Common myeloid progenitor, CD34-positive (primary cell): ENCODE measurements around the gene PARP4.

Experiments
- CTCF ChIA-PET: fragments of 350-600 bp; sonication (Branson Sonifier 250); formaldehyde crosslinking; loops from one replicate; lab custom pipeline; 2021; ENCODE audit warnings: antibody characterized with exemption; lab: Charles Lee
- POLR2A ChIA-PET: fragments of 350-600 bp; sonication (Branson Sonifier 250); formaldehyde crosslinking; loops from one replicate; lab custom pipeline; 2021; ENCODE audit warnings: antibody characterized with exemption; lab: Charles Lee
- DNase-seq, 3 donors: peaks; one replicate each; pipeline versions ENCODE4 v3.0.0 to v3.0.0-alpha.2; 2013
- H3K27ac ChIP-seq, 2 experiments: 1 replicate in 1 of 2; 2 replicates in 1 of 2; pipeline ENCODE4 v1.7.0; 2013; ENCODE audit warnings: inconsistent platforms in 2 of 2, low read length in 2 of 2, mild to moderate bottlenecking in 2 of 2, low read depth in 1 of 2, moderate library complexity in 1 of 2; ENCODE audit not compliant: severe bottlenecking in 2 of 2, insufficient read depth in 1 of 2, poor library complexity in 1 of 2
- H3K27me3 ChIP-seq, 5 experiments: replicated peaks in 2 of 5; 1 replicate in 3 of 5; 2 replicates in 2 of 5; pipeline versions ENCODE4 v1.6.1 to v1.7.0; 2013; ENCODE audit warnings: low read length in 4 of 5, mild to moderate bottlenecking in 2 of 5, moderate library complexity in 2 of 5, inconsistent platforms in 1 of 5; ENCODE audit not compliant: insufficient read depth in 5 of 5, control insufficient read depth in 4 of 5
- H3K36me3 ChIP-seq, 4 experiments: 1 replicate in 2 of 4; 2 replicates in 2 of 4; pipeline versions ENCODE4 v1.6.1 to v1.7.0; 2013; ENCODE audit warnings: low read length in 3 of 4, control low read depth in 1 of 4, mild to moderate bottlenecking in 1 of 4; ENCODE audit not compliant: control insufficient read depth in 4 of 4, insufficient read depth in 4 of 4
- H3K4me1 ChIP-seq, 4 experiments: 1 replicate in 3 of 4; 2 replicates in 1 of 4; pipeline versions ENCODE4 v1.6.1 to v1.7.1; 2013; ENCODE audit warnings: low read length in 3 of 4, mild to moderate bottlenecking in 3 of 4, control low read depth in 1 of 4, inconsistent platforms in 1 of 4, moderate library complexity in 1 of 4; ENCODE audit not compliant: control insufficient read depth in 4 of 4, insufficient read depth in 4 of 4; ENCODE audit errors: control extremely low read depth in 1 of 4
- H3K4me3 ChIP-seq, 7 experiments: 1 replicate in 4 of 7; 2 replicates in 3 of 7; pipeline versions ENCODE4 v1.5.1 to v1.7.0; 2013; ENCODE audit warnings: mild to moderate bottlenecking in 7 of 7, low read length in 6 of 7, moderate library complexity in 6 of 7, inconsistent platforms in 2 of 7, low read depth in 2 of 7, control low read depth in 1 of 7; ENCODE audit not compliant: insufficient read depth in 4 of 7, control insufficient read depth in 1 of 7; ENCODE audit errors: extremely low read depth in 1 of 7
- H3K9me3 ChIP-seq, 5 experiments: 1 replicate in 4 of 5; 2 replicates in 1 of 5; pipeline versions ENCODE4 v1.6.1 to v1.7.1; 2013; ENCODE audit warnings: low read length in 4 of 5, mild to moderate bottlenecking in 2 of 5, inconsistent platforms in 1 of 5, low read depth in 1 of 5, moderate library complexity in 1 of 5; ENCODE audit not compliant: control insufficient read depth in 4 of 5, insufficient read depth in 2 of 5; ENCODE audit errors: control extremely low read depth in 1 of 5
- WGBS: methylation state at CpG from one replicate; pipeline ENCODE4 v1.1.5; 2013; ENCODE audit not compliant: insufficient coverage; 5-methylcytosine and 5-hydroxymethylcytosine counted together

PARP4 gene

GRCh38 chr13:24541127-24541475, 28.5 kb upstream of the PARP4 start:
- Histone ChIP-seq H3K27me3 (peaks cover 0 to 29% (median 5%) of the 10 kb centered on the region in 5 experiments), H3K27ac (no peak overlapping the region), H3K9me3 (no peaks in the 10 kb centered on the region), H3K4me1 (peaks cover 0 to 9% (median 6%) of the 10 kb centered on the region in 4 experiments), H3K36me3 (no peaks in the 10 kb centered on the region), H3K4me3 (peak overlapping the region; percentile 40 to 76 (median 62))
- POLR2A ChIA-PET: no interaction called here
- WGBS: 42% methylated on average over 9 of the region's 11 CpGs
- CTCF ChIA-PET: interaction anchor here (1.3 kb wide), 1 partner anchor 19 kb away, joined by 7 read pairs; no protein-coding TSS in a partner anchor
- no peak for DNase-seq

DNA sequence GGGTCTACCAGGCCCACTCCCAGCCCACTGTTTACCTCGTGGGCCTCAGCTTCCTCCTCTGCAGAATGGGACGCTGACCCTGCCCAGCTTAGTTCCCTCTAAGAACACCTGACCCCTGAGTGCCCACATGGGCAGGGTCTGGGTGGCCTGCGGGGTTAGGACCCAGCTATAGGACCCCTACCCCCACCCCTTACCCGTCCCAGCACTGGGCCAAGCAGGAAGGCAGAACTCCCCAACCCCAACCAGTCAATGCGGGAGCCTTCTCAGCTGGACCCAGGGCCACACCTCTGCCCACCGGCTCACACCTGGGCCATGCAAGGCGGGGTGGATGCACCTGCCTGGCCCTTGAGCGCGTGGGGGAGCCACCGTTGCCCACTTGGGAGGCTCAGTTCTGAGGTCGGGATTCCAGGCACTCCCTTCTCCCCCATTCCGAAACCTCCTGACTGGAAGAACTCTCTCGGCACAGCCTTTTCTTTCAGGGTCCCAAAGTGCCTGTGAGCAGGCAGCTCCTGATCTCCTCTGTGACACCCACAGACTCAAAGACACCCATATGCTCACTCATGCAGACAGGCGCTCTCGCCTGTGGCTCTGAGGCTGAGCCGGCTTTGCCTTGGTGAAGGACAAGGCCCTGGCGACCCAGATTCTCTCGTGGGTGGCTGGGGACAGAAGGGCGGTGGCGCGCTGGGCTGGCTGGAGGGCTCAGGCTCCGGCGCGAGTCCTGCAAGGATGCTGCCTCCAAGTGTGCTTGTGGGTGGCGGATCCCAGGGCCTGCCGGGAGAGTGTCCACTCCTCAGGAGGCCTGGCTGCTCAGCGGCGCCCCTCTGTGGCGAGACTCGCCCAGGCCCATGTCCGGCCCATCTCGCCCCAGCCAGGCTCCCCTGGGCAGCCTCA, 27.9 kb upstream of the PARP4 start:
- Histone ChIP-seq H3K4me1 (peaks cover 0 to 9% (median 6%) of the 10 kb centered on the region in 4 experiments), H3K4me3 (no peak overlapping the region), H3K27ac (no peak overlapping the region), H3K27me3 (peaks cover 0 to 29% (median 5%) of the 10 kb centered on the region in 5 experiments), H3K9me3 (no peaks in the 10 kb centered on the region), H3K36me3 (no peaks in the 10 kb centered on the region)
- WGBS: 90% methylated on average over 27 of the region's 32 CpGs
- ChIA-PET CTCF (no interaction called here), POLR2A (no interaction called here)
- peak in 2 of 3 donors; percentile 16 to 26 for DNase-seq

DNA sequence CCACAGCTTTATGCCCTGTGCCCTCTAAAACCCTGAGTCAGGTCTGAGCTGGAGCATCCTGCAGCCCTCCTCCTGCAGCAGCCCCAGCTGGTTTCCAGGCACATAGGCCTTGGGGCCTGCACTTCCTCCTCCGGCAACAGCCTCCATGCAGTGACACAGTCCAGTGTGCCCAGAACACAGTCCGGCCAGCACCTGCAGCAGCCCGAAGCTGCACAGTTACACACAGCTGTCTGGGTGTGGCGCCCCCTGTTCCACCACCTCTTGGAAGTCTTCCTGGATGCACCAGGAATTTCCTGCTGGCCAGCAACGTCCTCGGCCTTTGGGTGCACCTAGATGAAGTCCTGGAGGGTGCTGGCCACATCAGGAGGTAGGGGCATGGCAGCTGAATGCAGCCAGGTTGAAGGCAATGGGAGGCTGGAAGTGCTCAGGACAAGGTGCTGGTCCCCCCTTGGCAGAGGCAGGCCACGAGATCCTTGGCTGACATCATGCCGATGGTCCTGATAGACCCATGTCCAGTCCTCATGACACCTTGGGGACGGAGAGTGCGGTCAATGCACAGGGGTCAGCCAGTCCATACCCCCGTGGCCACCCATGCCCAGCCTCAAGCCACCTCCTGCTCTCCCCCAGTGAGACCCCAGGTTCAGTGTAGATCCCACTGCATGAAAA, 27.1 kb upstream of the PARP4 start:
- no peak for DNase-seq
- H3K27me3 ChIP-seq: peaks cover 0 to 29% (median 5%) of the 10 kb centered on the region in 5 experiments
- ChIA-PET CTCF (no interaction called here), POLR2A (no interaction called here)
- 97% methylated on average over 9 of the region's 11 CpGs for WGBS
- no peaks in the 10 kb centered on the region for H3K36me3 ChIP-seq
- H3K9me3 ChIP-seq: no peaks in the 10 kb centered on the region
- H3K4me3 ChIP-seq: no peak overlapping the region
- H3K27ac ChIP-seq: no peak overlapping the region
- peaks cover 0 to 9% (median 6%) of the 10 kb centered on the region in 4 experiments for H3K4me1 ChIP-seq

- peaks cover 0 to 3% (median 0%) of the 10 kb centered on the region in 5 experiments for H3K27me3 ChIP-seq
- H3K9me3 ChIP-seq: no peaks in the 10 kb centered on the region
- H3K27ac ChIP-seq: no peak overlapping the region
- no peak for DNase-seq
- 100% methylated on average over 1 of the region's 1 CpG for WGBS
- CTCF ChIA-PET: interaction anchor here (0.9 to 1.7 kb wide), 3 partner anchors 14 to 26 kb away, joined by 3 to 4 read pairs (median 3); no protein-coding TSS in a partner anchor
- H3K4me1 ChIP-seq: no peaks in the 10 kb centered on the region
- POLR2A ChIA-PET: no interaction called here
- no peaks in the 10 kb centered on the region for H3K36me3 ChIP-seq
- H3K4me3 ChIP-seq: no peak overlapping the region
Measured at GRCh38 chr13:24529478-24529877, 16.9 kb upstream of the PARP4 start.

DNA sequence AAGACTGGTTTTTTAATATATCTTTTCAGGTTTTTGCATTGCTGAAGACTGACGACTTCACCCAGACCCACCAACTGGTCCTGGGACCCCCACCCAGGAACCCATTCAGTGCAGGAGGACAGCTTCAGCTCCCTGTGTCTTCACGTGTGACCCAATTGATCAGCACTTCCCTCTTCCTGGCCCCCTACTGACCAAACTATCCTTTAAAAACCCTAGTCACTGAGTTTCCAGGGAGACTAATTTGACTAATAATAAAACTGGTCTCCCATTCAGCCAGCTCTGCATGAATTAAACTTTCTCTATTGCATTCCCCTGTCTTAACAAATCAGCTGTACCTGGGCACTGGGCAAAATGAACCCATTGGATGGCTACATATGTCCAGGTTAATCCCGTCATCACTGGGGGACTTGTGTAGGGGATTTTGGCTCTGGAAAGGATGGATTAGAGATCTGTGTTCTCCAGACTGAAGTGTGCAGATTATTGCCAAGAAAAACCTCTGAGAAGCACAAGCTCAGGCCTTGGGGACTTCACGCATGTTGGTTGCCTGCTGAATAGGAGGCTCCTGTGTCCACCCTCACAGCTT, 16.3 kb upstream of the PARP4 start:
- ChIA-PET CTCF (interaction anchor here (0.9 to 1.7 kb wide), 3 partner anchors 13 to 27 kb away, joined by 3 to 4 read pairs (median 3); no protein-coding TSS in a partner anchor), POLR2A (no interaction called here)
- WGBS: 100% methylated on average over 3 of the region's 4 CpGs
- DNase-seq: no peak
- Histone ChIP-seq H3K9me3 (no peaks in the 10 kb centered on the region), H3K27ac (no peak overlapping the region), H3K36me3 (no peaks in the 10 kb centered on the region), H3K4me3 (no peak overlapping the region), H3K4me1 (no peaks in the 10 kb centered on the region), H3K27me3 (peaks cover 0 to 3% (median 0%) of the 10 kb centered on the region in 5 experiments)

DNA sequence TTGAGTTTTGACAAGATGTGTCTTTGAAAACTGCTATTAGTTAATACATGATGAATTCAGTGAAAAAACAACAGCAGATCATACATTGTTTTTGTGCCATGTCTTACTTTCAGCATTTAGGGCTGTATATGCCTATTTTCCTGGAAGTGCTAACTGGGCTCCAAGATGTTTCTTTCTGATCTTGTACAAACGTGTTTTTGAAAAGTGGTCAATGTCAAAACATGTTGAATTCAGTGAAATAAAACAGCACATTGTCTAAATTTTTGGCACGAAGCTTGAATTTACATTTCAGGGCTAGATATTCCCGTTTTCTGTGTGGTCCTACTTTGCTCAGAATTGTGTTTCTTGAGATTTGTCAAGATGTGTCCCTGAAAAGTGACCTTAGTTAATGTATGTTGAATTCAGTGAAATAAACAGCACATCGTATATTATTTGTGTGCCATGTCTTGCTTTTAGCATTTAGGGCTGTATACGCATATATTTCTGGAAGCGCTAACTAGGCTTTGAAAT, 14.7 kb upstream of the PARP4 start:
- Histone ChIP-seq H3K9me3 (no peaks in the 10 kb centered on the region), H3K4me3 (no peak overlapping the region), H3K27ac (no peak overlapping the region), H3K36me3 (no peaks in the 10 kb centered on the region), H3K27me3 (no peaks in the 10 kb centered on the region), H3K4me1 (no peaks in the 10 kb centered on the region)
- 96% methylated on average over 5 of the region's 6 CpGs for WGBS
- DNase-seq: no peak
- POLR2A ChIA-PET: interaction anchor here (0.6 kb wide), 1 partner anchor 967 kb away, joined by 3 read pairs; no protein-coding TSS in a partner anchor
- CTCF ChIA-PET: no interaction called here
